Activated CD4-positive, alpha-beta T cell treated with anti-CD3 and anti-CD28 coated beads for 1 hour (primary cell): Measurements from ENCODE around the gene KRTAP9-7.

Source experiments
- DNase-seq: peaks from one replicate; pipeline ENCODE4 v3.0.0-alpha.2; 2020

The KRTAP9-7 gene

GRCh38 chr17:41278176-41278955 lies 2.9 kb downstream of the KRTAP9-7 start:
- DNase-seq = no peak

DNA sequence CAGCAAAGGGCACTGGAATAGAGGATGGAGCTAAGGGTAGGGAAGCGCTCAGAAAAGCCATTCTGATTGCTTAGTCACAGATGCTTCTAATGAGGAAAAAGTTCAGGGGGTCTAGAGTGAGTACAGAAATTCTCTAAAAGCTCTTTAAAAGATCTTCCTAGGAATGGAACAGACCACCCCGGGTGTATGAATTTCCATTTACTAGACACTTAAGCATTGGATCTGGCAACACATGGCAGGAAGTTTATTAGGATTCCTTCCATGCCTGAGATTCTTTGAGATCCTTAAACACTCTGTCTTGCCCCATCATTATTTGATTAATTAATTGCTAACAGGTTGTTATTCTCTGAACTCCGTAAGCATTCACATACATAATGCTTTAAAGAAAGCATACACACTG lies 8.5 kb downstream of the KRTAP9-7 start:
- DNase-seq = no peak

DNA sequence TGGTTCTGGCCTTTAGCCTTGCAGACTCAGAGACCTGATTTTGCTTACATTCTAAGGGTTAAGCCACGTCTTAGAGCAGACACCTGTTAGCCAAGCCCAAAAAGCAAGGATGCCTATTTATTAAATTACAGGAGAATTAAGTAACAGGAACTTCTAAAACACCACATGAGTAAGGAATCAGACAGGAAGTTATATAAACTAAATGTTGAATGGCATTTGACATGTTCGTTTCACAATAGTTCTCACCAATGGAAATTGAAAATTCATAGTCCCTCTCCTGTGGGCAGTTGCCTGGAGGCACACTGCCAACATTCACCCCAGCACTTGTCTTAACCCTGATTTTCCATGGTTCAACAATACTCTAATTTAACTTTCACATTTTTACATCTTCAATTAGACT lies 9.0 kb downstream of the KRTAP9-7 start:
- no peak for DNase-seq

DNA sequence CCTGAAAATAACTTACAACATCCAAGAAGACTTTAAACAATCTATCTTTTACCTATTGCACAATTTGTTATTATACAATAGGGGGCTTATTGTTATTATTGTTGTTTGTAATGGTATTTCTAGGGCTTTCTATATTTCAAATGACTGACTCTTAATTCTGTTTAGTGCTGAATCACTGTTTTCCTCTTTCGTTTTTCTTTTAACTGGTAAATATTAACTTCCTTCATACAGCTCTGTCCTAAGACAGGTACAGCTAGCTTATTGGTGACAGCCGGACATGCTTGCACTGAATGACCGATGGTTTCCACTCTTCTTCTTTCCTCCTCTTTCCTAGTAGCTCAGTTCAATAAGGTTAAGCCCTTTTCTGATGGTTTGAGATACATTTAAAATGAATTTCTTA lies 11.6 kb downstream of the KRTAP9-7 start:
- no peak for DNase-seq

GRCh38 chr17:41294016-41294415 lies 18.5 kb downstream of the KRTAP9-7 start:
- DNase-seq = no peak

- DNase-seq = no peak
Measured at GRCh38 chr17:41296846-41297245, 21.3 kb downstream of the KRTAP9-7 start.

- no peak for DNase-seq
Measured at GRCh38 chr17:41298458-41299135, 23.1 kb downstream of the KRTAP9-7 start.

DNA sequence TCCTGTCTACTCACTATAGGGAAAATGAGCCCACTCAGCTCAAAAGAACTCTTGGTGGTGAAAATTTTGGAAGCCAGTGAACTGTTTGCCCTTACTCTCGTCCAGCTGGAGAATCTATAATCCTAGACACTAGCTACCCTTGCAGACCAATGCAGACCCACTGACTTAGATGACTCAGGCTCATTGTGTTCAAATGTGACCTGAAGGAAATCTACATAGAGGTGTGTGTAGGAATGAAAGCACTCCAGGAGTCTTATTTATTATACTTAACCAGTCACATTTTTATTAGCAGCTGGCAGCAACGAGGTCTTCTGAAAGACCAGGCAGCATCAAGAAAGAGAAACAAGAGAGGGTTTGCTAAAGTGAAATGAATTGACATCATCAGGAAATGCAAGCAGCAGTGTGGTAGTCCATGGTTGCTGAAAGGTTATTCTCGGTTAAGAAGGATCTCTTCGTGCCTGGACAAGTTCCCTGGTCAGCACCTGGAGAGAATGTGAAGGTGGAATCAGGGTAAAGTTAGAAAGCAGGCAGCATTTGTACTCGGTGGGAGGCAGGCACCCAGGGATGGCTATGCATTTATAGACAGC lies 25.8 kb downstream of the KRTAP9-7 start:
- DNase-seq = no peak

DNA sequence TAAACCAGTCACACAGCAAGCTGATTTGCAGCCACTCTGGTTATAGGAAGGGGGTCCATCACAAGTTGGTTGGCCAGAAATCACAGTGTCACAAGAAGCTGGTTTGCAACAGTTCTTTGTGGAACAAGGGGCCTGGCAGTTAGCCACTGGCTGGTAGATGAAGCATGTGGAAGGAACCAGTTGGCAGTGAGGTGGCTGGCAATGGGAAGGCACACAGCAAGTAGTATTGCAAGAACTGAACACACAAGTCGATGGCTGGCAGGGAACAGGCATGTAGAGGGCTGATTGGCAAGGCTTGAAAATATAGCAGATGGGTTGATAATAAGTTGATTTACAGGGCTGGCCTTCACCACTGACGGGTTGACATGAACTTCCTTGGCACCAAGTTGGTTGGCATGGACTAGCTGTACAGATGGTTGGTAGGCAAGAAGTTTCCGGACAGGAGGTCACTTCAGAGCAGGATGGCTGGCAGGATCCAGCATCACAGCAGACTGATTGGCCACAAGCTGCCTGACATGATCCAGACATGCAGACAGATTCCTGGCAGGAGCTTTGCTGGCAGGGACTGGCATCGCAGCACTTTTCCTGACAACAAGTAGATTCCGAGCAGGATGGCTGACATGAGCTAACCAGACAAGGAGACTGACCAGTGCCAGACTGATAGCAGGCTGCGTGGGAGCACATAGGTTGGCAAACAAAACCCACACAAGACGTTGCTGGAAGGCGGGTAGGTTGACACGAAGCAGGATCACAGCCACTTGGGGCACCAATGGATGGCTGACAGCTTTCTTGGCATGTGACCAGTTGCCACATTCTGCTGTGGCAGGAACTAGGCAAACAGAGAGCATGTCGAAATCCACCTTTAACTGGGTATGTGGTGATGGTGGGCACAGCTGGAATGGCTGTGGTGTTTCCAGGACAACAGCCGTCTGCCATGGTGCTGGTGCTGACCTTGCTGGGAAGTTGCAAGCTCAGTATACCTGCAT lies 26.7 kb downstream of the KRTAP9-7 start, which contains the start of gene KRTAP29-1:
Gene KRTAP29-1 (minus strand): TSS at position 936 of the 986 bp plus-strand sequence. CDS start 0 bp downstream, at position 936.
- no peak for DNase-seq

GRCh38 chr17:41302981-41303380 lies 27.5 kb downstream of the KRTAP9-7 start:
- no peak for DNase-seq

DNA sequence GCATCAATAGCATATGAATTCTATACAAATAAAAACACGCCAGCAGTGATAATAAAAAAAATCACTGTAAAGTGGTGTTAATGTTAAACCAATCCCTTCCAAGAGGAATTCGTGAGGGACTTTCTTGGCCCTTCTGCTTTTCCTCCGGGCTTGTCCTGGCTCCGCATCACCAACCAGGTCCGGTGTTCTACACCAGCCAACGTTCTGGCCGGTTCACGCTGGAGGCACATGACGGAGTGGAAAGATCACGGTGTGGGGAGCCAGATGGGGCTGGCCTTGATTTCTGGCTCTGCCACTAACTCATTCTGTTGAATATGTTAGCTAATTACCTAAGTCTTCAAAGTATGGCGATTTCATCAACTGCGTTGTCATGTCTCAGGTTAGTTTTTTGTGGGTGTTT lies 28.6 kb downstream of the KRTAP9-7 start:
- DNase-seq = no peak

DNA sequence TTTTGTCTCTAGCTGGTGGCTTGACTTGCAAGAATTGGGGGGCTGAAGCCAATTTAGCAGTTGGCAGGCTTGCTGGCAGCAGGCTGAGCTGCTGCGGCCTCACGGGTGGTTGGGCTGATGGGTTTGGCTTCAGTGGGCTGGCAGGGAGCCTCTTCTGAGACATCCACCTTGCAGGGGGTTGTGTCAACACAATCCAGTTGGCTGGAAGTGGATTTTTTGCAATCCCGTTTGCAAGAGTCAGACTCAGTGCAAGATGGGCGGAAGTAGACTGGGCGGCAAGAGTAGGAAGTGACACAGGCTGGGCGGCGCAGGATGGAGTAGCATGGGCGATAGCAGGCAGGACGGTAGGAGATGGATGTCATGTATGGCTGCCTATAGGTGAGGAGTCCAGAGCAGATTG lies 32.1 kb downstream of the KRTAP9-7 start:
- DNase-seq = no peak

DNA sequence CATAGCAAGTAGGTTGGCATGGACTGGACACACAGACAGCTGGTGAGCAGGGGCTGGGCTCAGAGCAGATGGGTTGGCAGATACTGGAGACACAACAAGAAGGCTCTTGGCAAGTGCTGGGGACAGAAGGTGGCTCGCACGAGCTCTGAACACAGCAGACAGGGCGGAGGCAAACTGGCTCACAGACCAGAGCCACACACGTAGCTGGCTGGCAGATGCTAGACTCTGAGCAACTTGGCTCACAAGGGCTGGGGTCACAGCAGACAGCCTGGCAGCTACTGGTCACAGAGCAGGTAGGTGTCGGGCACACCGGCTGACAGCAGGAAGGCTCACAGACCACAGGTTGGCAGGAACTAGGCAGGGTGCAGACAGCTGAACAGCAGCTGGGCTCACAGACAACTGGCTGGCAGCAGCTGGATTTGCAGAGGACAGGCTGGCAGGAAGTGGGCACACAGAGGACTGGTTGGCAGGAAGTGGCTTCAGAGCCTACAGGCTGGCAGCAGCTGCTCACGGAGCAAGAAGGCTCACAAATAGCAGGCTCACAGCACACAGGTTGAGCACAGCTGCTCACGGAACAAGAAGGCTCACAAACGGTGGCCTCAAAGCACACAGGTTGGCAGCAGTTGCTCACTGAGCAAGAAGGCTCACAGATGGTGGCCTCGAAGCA lies 32.9 kb downstream of the KRTAP9-7 start:
- DNase-seq = peak; percentile 68

DNA sequence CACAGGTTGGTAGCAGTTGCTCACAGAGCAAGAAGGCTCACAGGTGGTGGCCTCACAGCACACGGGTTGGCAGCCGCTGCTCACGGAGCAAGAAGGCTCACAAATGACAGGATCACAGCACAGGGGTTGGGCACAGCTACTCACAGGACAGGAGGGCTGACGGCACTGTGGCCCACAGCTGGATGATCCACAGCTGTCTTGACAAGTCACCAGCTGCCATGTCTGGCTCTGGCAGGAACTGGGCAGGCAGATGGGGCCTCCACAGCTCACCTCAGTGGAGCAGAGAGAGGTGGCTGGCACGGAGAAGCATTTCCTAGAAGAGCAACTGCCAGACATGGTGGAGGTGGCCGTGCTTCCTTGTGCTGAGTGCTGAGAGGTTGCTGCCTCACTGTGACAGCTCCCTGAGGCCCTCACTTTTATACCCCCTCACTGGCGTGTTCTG lies 33.4 kb downstream of the KRTAP9-7 start, which contains the start of gene KRTAP16-1:
Gene KRTAP16-1 (minus strand): TSS at position 392 of the 442 bp plus-strand sequence. CDS start 56 bp downstream, at position 336.
- no peak for DNase-seq

- DNase-seq = no peak
Measured at GRCh38 chr17:41311111-41311510, 35.6 kb downstream of the KRTAP9-7 start.

- no peak for DNase-seq
Measured at GRCh38 chr17:41315204-41315794, 39.8 kb downstream of the KRTAP9-7 start, which contains the start of gene KRTAP17-1. TSS of gene KRTAP17-1 (minus strand) at chr17:41315710. CDS start at chr17:41315650, 60 bp downstream.

DNA sequence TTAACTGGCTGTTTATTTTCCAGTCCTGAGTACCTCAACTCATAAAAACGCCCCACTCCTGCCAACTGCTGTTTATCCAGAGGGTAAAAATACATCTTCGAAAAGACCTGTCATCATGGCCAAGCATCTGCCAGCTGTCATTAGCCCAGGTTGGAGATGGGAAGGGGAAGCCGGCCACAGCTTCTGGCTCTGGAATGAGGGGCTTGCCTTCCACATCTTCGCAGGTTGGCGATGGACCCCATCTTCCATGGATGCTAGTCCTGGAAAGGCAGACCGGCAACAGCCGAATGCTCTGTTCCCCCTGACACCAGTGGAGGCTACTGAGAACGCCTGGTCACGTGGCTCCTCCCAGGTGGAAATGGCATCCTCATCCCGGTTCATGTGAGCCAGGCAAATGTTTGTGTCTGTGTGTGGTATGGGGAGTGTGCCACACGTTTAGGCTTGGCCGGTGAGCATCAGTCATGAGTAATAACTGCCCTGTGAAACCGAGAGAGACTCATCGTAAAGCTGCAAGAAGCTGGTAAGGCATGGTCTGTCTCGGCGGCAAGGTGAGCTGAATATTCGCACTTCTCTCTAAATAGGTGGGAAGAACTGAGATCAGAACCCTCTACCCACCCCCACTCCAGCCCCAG lies 40.4 kb downstream of the KRTAP9-7 start:
- no peak for DNase-seq

GRCh38 chr17:41318231-41318630 lies 42.7 kb downstream of the KRTAP9-7 start:
- DNase-seq = no peak

DNA sequence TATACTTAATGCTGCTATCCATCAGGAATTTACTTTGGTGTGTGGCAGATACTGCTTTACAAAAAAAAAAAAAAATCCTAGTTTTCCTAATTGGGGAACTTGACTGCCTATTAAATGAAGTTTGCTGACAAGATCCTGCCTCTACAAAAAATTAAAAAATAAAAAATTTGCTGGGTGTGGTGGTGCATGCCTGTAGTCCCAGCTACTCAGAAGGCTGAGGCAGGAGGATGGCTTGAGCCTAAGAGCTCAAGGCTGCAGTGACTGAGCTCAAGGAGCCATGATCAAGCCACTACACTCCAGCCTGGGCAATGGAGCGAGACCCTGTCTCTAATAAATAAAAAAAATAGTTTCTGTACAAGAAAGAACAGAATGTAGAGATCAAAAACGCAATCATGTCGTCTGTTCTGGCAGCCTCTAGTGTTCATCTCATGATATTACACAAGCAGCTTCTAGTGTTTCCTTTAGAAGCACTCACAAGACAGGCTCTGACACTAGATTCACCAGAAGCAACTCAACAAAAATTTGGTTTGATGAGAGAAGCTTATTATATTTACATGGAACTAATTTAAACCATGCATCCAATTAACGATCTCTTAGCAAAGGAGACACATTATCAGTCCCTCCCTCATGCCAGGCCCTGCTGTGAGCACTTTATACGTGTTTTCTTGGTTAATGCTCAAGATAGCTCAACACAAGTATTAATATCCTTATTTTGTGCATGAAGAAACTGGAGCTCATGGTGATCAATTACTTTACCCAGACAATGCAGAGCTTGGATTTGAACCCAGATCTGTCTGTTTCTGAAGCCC lies 46.8 kb downstream of the KRTAP9-7 start:
- no peak for DNase-seq
